GM12892 (cell line): Measurements from ENCODE around the gene SULT4A1.

Source experiments
- POLR2A ChIP-seq: IDR thresholded peaks from 2 replicates; pipeline ENCODE4 v1.6.1; 2011; ENCODE audit warnings: low read depth, low read length, control low read depth
- POLR2AphosphoS5 ChIP-seq: IDR thresholded peaks from 2 replicates; pipeline ENCODE4 v1.6.1; 2011; ENCODE audit warnings: low read depth, low read length, control low read depth

DNA sequence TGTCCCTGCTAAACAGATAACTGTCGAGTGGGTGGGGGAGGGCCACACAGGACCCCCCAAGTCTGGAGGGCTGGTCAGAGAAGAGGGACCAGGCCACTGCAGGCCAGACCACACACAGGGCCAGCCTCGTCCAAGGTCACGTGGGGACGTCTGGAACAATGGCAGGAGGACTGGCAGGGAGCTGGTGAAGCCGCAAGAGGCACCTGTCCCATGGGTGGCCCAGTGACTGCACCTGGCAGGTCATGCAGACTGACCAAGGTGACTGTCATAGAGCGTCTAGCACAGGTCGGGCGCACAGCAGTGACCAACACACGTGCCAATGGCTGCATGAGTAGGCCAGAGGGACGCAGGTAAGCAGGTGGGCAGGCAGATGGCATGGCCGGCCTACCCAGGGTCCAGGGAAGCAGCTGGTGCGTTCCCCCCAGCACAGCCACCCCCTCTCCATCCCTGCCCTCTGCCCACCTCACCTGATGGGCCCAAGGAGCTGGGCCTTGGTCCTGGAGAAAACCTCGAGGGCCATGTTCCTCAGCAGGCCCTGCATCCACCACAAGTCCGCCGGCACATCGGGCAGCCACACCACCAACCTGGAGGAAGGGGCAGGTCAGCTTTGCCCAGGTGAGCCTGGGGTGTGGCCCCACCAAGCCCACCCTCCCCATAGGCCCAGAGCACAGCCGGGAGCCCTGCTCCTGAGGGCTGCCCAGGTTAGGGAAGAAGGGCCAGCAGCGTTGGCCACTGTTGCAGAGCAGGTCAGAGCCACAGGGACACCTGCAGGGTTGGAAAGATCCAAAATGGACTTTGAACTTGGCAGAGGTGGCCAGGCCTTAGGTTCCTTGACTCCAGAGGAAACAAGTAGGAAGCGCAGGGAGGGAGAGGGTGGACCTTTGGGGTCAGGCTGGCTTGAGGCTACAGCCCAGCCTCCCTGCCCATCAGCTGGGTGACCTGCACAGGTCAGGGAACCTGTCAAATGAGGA lies 19.1 kb upstream of the SULT4A1 start:
- TF ChIP-seq POLR2AphosphoS5, result no peak
- TF ChIP-seq POLR2A, result no peak
